GM21529 (cell line): ENCODE measurements around the gene SEMA4D.

ENCODE experiments used
- ATAC-seq: cut with Tn5 transposase; IDR thresholded peaks from one replicate; pipeline ENCODE4 v1.9.1; 2021; ENCODE audit not compliant: unreplicated experiment

Gene SEMA4D

GRCh38 chr9:89468281-89468960, 29.5 kb downstream of the SEMA4D start:
- no peak for ATAC-seq

GRCh38 chr9:89467278-89467625, 30.7 kb downstream of the SEMA4D start:
- peak; percentile 17 for ATAC-seq

GRCh38 chr9:89466451-89467277, 31.2 kb downstream of the SEMA4D start:
- peak; percentile 62 for ATAC-seq

- no peak for ATAC-seq
These were observed 32.1 kb downstream of the SEMA4D start for GRCh38 chr9:89465726-89466308.

GRCh38 chr9:89465001-89465451, 32.9 kb downstream of the SEMA4D start:
- ATAC-seq = no peak

- peak; percentile 44 for ATAC-seq
These were observed 33.5 kb downstream of the SEMA4D start for GRCh38 chr9:89464300-89464901.

GRCh38 chr9:89462817-89463683, 34.9 kb downstream of the SEMA4D start:
- no peak for ATAC-seq

- no peak for ATAC-seq
These were observed 35.7 kb downstream of the SEMA4D start for GRCh38 chr9:89462199-89462598.

- no peak for ATAC-seq
These were observed 36.6 kb downstream of the SEMA4D start for GRCh38 chr9:89461265-89461664.

- no peak for ATAC-seq
These were observed 37.4 kb downstream of the SEMA4D start for GRCh38 chr9:89460551-89460950.

- no peak for ATAC-seq
These were observed 39.0 kb downstream of the SEMA4D start for GRCh38 chr9:89458768-89459496.

- no peak for ATAC-seq
These were observed 40.5 kb downstream of the SEMA4D start for GRCh38 chr9:89457376-89457855.

- ATAC-seq = no peak
These were observed 42.5 kb downstream of the SEMA4D start for GRCh38 chr9:89455356-89455824.

GRCh38 chr9:89454498-89455355, 43.2 kb downstream of the SEMA4D start:
- ATAC-seq = no peak

GRCh38 chr9:89453452-89453851, 44.5 kb downstream of the SEMA4D start:
- ATAC-seq = no peak

GRCh38 chr9:89452561-89452960, 45.4 kb downstream of the SEMA4D start:
- ATAC-seq = no peak

- ATAC-seq = no peak
These were observed 47.7 kb downstream of the SEMA4D start for GRCh38 chr9:89450213-89450612.

GRCh38 chr9:89449261-89449671, 48.6 kb downstream of the SEMA4D start:
- no peak for ATAC-seq

GRCh38 chr9:89448821-89449220, 49.1 kb downstream of the SEMA4D start:
- ATAC-seq = no peak
